GM12878 (cell line): Measurements from ENCODE around the gene ATP5F1D. TPM values are rescaled to one million over a fixed set of nuclear protein-coding genes. Genes with fewer than 3 reads are reported as not detected.
A peak's percentile ranks its signal among the peaks of the same experiment; 100 is the strongest.

Source experiments
- CBX5 ChIP-seq: sonication (generic); IDR thresholded peaks from 2 replicates; pipeline ENCODE4 v1.6.1; 2016; ENCODE audit warnings: low read depth, moderate library complexity, mild to moderate bottlenecking, inconsistent platforms
- CREM ChIP-seq: IDR thresholded peaks from 2 replicates; pipeline ENCODE4 v1.6.1; 2014; ENCODE audit warnings: antibody characterized with exemption, low read depth
- FOS ChIP-seq: IDR thresholded peaks from 3 replicates; pipeline ENCODE4 v1.6.1; 2011; ENCODE audit warnings: borderline replicate concordance; ENCODE audit not compliant: insufficient read length; ENCODE audit errors: extremely low read depth
- GABPA ChIP-seq: IDR thresholded peaks from 2 replicates; pipeline ENCODE4 v1.6.1; 2014; ENCODE audit warnings: antibody characterized with exemption, low read depth, mild to moderate bottlenecking, inconsistent platforms
- MEF2B ChIP-seq: fragments of 450-650 bp; IDR thresholded peaks from 2 replicates; pipeline ENCODE4 v1.6.1; 2018; ENCODE audit warnings: mild to moderate bottlenecking, moderate library complexity; ENCODE audit not compliant: partially characterized antibody, poor library complexity, severe bottlenecking
- MTA3 ChIP-seq: IDR thresholded peaks from 2 replicates; pipeline ENCODE4 v1.6.1; 2012; ENCODE audit warnings: low read length, inconsistent platforms, borderline replicate concordance
- NR2F1 ChIP-seq: fragments of 450-650 bp; conservative IDR thresholded peaks from 2 replicates; pipeline ENCODE4 v1.6.1; 2017; ENCODE audit warnings: mild to moderate bottlenecking
- PML ChIP-seq: IDR thresholded peaks from 2 replicates; pipeline ENCODE4 v1.6.1; 2012; ENCODE audit warnings: low read length, inconsistent platforms
- RBBP5 ChIP-seq: fragments of 200-600 bp; sonication (generic); conservative IDR thresholded peaks from 2 replicates; pipeline ENCODE4 v1.6.1; 2016
- SIX5 ChIP-seq: IDR thresholded peaks from 2 replicates; pipeline ENCODE4 v1.6.1; 2011; ENCODE audit warnings: mild to moderate bottlenecking, low read depth, low read length, moderate library complexity; ENCODE audit not compliant: severe bottlenecking
- SUZ12 ChIP-seq: fragments of 200-600 bp; sonication (generic); IDR thresholded peaks from one replicate; pipeline ENCODE4 v1.6.1; 2018; ENCODE audit warnings: antibody characterized with exemption, mild to moderate bottlenecking; ENCODE audit not compliant: unreplicated experiment
- polyA plus RNA-seq, 11 experiments: library from polyadenylated mRNA; depleted of rRNA in 4 of 11; unstranded in 6 of 11; stranded (reverse) in 5 of 11; fragments of >200 nt; fragmentation: Nextera tagmentation in 4 of 11; fragmentation: Illumina TruSeq in 1 of 11; extraction: Ambion mirVana in 4 of 11; extraction: Trizol in 1 of 11; gene quantifications; 1 replicate in 1 of 11; 2 replicates in 10 of 11; pipeline versions ENCODE4 v1.2.1 to v1.2.3, GENCODE V29; 2011 to 2016; ENCODE audit warnings: inconsistent platforms in 2 of 11, missing spikeins in 2 of 11, low read depth in 1 of 11
- total RNA-seq, 4 experiments: library from RNA; depleted of rRNA in 3 of 4; stranded (reverse); fragments of >200 nt in 3 of 4; fragmentation: Illumina TruSeq in 1 of 4; extraction: Trizol in 1 of 4; gene quantifications; 2 replicates each; pipeline versions ENCODE4 v1.2.1 to v1.2.3, GENCODE V29; 2013 to 2021
- TF ChIP-seq, protein P1 (sequence below): fragments of 450-650 bp; IDR thresholded peaks from 2 replicates; pipeline ENCODE4 v1.6.1; 2017; ENCODE audit warnings: borderline replicate concordance
- TF ChIP-seq, protein P2 (sequence below): fragments of 150-350 bp; IDR thresholded peaks from 2 replicates; pipeline ENCODE4 v1.6.1; 2016; ENCODE audit warnings: low read depth, low read length
- TF ChIP-seq, protein P3 (sequence below): fragments of 450-650 bp; formaldehyde crosslinking; IDR thresholded peaks from 2 replicates; pipeline ENCODE4 v1.4.0; 2020; ENCODE audit warnings: mild to moderate bottlenecking, moderate library complexity
- TF ChIP-seq, protein P4 (sequence below): IDR thresholded peaks from 2 replicates; pipeline ENCODE4 v1.6.1; 2011; ENCODE audit warnings: borderline replicate concordance, low read depth, mild to moderate bottlenecking, moderate library complexity, low read length; ENCODE audit not compliant: insufficient read depth, poor library complexity, severe bottlenecking
- TF ChIP-seq, protein P5 (sequence below): fragments of 150-350 bp; IDR thresholded peaks from 2 replicates; pipeline ENCODE4 v1.6.1; 2014; ENCODE audit warnings: mild to moderate bottlenecking, low read depth, low read length
- TF ChIP-seq, protein P6 (sequence below): IDR thresholded peaks from 2 replicates; pipeline ENCODE4 v1.6.1; 2012; ENCODE audit warnings: low read depth, low read length, improper control_type of control experiment

The ATP5F1D gene
- total and polyA plus RNA-seq, 10 of the 15 experiments (the other 5 are each of a cell fraction or from before 2014, with no cell fraction given), result 7.2 to 357 (median 49.5) TPM

DNA sequence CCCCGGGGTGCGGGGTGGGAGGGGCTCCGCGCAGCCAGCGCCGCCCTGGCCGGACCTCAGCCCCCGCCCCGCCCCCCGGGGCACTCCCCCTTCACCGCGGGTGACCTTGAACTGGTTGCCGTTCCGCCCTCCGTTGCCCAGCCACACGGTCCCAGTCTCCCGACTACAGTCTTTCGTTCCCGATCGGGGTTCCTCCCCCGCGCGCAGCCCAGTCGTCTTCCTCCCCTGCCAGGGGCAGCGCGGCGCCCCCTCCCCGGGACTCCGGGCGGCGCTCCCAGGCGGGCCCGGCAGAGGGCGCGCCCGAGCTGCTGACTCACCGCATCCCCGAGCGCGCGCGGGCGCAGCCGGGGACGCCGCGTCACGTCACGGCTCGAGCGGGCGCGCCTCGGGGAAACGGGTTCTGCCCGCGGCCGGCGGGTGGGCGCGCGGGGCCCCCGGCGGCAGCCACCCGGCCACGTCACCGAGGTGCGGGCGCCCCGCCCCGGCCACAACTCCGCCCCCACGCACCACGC is 7.3 kb downstream of the ATP5F1D start (continued):
- TF ChIP-seq SUZ12 (no peak), GABPA (no peak), CBX5 (no peak), SIX5 (no peak), FOS (no peak), NR2F1 (peak; percentile 91), PML (0 out of 2 replicates have a peak, but pooled peaks have one; percentile 45), MTA3 (no peak), MEF2B (no peak), CREM (peak; percentile 41; the same call in 1 of the 2 replicates), RBBP5 (no peak)
- TF ChIP-seq, protein P1, sequence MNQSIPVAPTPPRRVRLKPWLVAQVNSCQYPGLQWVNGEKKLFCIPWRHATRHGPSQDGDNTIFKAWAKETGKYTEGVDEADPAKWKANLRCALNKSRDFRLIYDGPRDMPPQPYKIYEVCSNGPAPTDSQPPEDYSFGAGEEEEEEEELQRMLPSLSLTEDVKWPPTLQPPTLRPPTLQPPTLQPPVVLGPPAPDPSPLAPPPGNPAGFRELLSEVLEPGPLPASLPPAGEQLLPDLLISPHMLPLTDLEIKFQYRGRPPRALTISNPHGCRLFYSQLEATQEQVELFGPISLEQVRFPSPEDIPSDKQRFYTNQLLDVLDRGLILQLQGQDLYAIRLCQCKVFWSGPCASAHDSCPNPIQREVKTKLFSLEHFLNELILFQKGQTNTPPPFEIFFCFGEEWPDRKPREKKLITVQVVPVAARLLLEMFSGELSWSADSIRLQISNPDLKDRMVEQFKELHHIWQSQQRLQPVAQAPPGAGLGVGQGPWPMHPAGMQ, result no peak
- TF ChIP-seq, protein P2, sequence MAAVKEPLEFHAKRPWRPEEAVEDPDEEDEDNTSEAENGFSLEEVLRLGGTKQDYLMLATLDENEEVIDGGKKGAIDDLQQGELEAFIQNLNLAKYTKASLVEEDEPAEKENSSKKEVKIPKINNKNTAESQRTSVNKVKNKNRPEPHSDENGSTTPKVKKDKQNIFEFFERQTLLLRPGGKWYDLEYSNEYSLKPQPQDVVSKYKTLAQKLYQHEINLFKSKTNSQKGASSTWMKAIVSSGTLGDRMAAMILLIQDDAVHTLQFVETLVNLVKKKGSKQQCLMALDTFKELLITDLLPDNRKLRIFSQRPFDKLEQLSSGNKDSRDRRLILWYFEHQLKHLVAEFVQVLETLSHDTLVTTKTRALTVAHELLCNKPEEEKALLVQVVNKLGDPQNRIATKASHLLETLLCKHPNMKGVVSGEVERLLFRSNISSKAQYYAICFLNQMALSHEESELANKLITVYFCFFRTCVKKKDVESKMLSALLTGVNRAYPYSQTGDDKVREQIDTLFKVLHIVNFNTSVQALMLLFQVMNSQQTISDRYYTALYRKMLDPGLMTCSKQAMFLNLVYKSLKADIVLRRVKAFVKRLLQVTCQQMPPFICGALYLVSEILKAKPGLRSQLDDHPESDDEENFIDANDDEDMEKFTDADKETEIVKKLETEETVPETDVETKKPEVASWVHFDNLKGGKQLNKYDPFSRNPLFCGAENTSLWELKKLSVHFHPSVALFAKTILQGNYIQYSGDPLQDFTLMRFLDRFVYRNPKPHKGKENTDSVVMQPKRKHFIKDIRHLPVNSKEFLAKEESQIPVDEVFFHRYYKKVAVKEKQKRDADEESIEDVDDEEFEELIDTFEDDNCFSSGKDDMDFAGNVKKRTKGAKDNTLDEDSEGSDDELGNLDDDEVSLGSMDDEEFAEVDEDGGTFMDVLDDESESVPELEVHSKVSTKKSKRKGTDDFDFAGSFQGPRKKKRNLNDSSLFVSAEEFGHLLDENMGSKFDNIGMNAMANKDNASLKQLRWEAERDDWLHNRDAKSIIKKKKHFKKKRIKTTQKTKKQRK, result no peak
- TF ChIP-seq, protein P3, sequence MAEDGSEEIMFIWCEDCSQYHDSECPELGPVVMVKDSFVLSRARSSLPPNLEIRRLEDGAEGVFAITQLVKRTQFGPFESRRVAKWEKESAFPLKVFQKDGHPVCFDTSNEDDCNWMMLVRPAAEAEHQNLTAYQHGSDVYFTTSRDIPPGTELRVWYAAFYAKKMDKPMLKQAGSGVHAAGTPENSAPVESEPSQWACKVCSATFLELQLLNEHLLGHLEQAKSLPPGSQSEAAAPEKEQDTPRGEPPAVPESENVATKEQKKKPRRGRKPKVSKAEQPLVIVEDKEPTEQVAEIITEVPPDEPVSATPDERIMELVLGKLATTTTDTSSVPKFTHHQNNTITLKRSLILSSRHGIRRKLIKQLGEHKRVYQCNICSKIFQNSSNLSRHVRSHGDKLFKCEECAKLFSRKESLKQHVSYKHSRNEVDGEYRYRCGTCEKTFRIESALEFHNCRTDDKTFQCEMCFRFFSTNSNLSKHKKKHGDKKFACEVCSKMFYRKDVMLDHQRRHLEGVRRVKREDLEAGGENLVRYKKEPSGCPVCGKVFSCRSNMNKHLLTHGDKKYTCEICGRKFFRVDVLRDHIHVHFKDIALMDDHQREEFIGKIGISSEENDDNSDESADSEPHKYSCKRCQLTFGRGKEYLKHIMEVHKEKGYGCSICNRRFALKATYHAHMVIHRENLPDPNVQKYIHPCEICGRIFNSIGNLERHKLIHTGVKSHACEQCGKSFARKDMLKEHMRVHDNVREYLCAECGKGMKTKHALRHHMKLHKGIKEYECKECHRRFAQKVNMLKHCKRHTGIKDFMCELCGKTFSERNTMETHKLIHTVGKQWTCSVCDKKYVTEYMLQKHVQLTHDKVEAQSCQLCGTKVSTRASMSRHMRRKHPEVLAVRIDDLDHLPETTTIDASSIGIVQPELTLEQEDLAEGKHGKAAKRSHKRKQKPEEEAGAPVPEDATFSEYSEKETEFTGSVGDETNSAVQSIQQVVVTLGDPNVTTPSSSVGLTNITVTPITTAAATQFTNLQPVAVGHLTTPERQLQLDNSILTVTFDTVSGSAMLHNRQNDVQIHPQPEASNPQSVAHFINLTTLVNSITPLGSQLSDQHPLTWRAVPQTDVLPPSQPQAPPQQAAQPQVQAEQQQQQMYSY (CRISPR knock-in tag), result no peak
- TF ChIP-seq, protein P4, sequence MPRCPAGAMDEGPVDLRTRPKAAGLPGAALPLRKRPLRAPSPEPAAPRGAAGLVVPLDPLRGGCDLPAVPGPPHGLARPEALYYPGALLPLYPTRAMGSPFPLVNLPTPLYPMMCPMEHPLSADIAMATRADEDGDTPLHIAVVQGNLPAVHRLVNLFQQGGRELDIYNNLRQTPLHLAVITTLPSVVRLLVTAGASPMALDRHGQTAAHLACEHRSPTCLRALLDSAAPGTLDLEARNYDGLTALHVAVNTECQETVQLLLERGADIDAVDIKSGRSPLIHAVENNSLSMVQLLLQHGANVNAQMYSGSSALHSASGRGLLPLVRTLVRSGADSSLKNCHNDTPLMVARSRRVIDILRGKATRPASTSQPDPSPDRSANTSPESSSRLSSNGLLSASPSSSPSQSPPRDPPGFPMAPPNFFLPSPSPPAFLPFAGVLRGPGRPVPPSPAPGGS, result no peak
- TF ChIP-seq, protein P5, sequence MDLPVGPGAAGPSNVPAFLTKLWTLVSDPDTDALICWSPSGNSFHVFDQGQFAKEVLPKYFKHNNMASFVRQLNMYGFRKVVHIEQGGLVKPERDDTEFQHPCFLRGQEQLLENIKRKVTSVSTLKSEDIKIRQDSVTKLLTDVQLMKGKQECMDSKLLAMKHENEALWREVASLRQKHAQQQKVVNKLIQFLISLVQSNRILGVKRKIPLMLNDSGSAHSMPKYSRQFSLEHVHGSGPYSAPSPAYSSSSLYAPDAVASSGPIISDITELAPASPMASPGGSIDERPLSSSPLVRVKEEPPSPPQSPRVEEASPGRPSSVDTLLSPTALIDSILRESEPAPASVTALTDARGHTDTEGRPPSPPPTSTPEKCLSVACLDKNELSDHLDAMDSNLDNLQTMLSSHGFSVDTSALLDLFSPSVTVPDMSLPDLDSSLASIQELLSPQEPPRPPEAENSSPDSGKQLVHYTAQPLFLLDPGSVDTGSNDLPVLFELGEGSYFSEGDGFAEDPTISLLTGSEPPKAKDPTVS, result no peak
- TF ChIP-seq, protein P6, sequence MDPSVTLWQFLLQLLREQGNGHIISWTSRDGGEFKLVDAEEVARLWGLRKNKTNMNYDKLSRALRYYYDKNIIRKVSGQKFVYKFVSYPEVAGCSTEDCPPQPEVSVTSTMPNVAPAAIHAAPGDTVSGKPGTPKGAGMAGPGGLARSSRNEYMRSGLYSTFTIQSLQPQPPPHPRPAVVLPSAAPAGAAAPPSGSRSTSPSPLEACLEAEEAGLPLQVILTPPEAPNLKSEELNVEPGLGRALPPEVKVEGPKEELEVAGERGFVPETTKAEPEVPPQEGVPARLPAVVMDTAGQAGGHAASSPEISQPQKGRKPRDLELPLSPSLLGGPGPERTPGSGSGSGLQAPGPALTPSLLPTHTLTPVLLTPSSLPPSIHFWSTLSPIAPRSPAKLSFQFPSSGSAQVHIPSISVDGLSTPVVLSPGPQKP, result no peak
